NCI-H1092 treated with DMSO at 0.1 percent for 48 hours (cell line): Measurements from ENCODE around the gene ASCC3.
A peak's percentile ranks its signal among the peaks of the same experiment; 100 is the strongest.
"Not testable (repeated sequence)": the region's sequence is repeated elsewhere in the genome, so short reads cannot be mapped to it uniquely, and the experiment has no call there.

ENCODE experiments used
- DNase-seq: peaks from one replicate; lab custom pipeline; 2025; lab: John Stamatoyannopoulos, UW

Gene ASCC3

GRCh38 chr6:100806296-100806695 is 74.8 kb downstream of the ASCC3 start:
- no peak for DNase-seq

GRCh38 chr6:100803264-100804045 is 77.7 kb downstream of the ASCC3 start:
- no peak for DNase-seq

DNA sequence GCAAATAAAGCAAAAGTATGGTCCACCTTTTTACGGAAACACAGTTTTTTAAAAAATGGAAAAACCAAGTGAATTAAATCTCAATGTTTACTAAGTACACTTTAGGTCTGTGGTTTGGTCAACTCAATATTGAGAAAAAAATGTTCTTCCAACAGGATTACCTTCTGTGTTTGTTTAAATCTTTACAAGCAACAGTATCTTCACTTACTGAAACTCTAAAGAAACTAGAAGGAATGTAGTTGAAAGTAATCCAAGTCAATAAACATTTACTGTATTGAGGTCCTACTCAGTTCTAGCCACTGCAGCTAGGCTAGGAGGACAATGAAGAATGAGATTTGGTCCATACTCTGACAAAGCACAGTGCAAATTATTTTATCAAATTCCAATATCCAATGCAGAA is 80.1 kb downstream of the ASCC3 start:
- DNase-seq: no peak

- DNase-seq: no peak
Observed at GRCh38 chr6:100796049-100796823, 84.9 kb downstream of the ASCC3 start.

DNA sequence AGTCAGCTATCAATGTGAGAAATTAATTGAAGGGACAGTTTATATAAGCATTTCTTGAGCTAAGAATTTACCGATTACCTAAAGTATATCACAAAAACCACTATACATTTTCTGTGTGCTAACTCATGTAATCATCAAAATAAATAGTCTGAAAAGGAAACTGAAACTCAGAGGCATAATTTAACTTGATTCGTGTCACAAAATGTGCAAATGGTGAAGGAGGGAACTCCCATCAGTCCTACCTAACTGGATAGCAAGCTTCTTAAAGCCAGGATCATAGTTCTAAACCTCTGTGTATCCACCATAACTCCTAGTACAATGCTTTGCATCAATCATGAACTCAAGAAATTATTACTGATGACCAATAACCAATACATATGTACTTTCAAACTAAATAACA is 91.0 kb downstream of the ASCC3 start:
- no peak for DNase-seq

- DNase-seq: no peak
Observed at GRCh38 chr6:100785982-100786381, 95.1 kb downstream of the ASCC3 start.

DNA sequence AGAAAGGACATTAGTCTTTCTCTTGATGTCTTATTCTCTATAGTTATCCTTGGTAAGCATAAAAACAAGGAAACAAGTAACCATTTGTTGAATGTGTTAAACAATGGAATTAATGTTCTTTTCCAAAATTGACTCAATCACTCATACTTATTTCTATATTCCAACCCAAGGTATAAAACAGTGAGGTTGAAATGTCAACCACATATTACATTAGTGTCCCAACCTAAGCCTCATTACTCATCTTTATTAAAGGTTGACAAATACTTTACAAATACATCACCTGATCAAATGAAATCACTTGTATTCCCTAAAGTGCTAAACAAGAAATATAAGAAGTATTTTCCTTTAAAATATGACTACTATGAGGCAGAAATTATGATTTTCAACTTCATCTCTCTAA is 100.5 kb downstream of the ASCC3 start:
- DNase-seq: no peak

DNA sequence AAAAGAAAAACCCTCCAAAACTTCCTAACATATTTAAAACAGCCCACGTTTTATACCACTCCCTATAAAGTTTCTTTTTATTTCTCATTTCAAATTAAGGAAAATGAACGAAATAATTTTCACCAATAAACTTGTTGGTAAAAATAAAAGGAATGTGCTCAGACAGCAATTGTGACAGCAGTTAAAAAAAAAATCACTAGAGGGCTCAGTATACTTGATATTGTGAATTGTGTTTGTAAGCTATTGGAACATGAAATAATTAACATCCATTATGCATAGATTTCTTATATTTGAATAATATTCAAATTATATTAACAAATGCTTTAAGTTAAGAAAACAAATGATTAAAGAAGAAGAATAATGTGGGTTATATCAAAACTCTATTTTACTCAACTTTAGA is 105.5 kb downstream of the ASCC3 start:
- DNase-seq: peak; percentile 15

DNA sequence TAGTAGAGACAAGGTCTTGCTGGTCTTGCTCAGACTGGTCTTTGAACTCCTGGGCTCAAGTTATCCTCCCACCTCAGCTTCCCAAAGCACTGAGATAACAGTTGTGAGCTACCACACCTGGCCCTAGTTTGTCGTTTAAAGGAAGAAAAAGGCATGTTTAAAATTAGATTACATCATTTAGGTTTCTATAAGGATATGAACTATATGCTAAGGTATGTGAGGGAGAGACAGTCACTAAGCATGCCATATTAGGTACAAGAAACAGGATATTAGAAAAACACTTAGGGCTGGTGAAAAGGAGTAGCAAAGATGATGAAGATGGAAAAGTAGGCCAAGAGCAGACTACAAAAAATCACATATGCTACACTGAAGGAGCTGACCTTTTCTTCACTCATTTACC is 106.4 kb downstream of the ASCC3 start:
- no peak for DNase-seq

DNA sequence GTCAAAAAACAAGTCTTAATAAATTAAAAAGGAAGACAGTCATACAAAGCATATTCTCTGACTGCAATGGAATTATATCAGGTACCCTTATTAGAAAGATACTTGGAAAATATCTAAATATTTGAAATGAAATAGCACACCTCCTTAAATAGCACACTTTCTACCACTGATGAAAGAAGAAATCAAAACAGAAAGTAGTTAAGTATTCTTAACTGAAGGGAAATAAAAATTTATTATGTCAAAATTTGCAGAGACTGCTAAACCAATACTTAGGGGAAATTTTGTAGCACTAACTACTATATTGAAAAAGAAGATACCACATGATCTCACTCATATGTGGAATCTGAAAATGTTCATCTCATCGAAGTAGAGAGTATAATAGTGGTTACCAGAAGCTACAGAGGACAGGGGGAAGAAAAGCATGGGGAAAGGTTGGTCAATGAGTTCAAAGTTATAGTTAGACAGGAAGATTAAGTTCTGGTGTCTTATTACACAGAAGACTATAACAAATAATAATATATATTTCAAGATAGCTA is 112.2 kb downstream of the ASCC3 start:
- DNase-seq: no peak

DNA sequence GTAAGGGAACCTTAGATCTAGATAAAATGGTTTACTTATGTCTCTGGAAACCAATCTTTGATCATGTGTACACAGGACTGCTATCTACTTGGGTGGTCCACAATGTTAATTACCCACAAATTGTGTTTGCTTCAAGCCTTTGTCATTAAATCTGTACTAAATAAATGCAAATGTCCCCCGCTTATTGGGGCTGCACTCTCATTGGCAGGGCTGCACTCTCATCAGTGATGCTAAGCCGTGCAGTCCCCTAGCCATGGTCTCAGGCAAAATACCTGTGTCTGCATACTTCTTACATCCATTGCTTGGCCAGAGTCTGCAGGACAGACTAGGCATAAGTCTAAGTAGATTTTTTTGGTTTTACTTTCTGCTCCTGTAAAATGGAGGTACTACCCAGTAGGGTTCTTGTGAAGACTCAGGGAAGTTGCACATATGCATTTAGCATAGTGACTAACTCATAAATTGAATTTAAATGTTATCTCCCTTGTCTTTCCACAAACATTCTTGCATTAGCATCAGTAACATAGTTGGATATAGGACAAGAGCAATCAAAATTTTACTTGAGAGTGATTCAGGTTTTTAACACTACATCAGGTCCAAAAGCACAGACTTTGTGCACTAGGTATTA is 117.4 kb downstream of the ASCC3 start:
- DNase-seq: no peak

DNA sequence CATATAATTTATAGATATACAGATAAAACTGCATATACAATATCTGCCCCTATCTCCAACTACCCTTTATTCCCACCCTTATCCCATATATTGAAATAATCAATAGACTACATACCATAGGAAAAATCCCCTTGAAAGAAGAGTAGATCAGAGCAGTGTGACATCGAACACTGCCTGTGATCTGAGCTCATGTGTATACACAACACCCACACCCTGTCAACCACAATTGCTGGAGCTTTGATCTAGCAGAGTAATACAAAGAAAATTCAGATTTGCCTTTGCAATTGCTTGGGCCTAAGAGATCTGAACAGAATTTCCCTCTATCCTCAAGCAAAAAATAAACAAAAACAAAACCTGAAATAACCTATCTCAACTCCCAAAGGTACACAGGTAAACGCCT is 119.3 kb downstream of the ASCC3 start:
- DNase-seq: no peak

GRCh38 chr6:100758386-100758785 is 122.7 kb downstream of the ASCC3 start:
- DNase-seq: not testable (repeated sequence)

- no peak for DNase-seq
Observed at GRCh38 chr6:100753421-100753820, 127.7 kb downstream of the ASCC3 start.

- DNase-seq: peak; percentile 1
Observed at GRCh38 chr6:100751590-100751989, 129.5 kb downstream of the ASCC3 start.

GRCh38 chr6:100745419-100746041 is 135.6 kb downstream of the ASCC3 start:
- DNase-seq: no peak

- DNase-seq: no peak
Observed at GRCh38 chr6:100740439-100740838, 140.7 kb downstream of the ASCC3 start.

DNA sequence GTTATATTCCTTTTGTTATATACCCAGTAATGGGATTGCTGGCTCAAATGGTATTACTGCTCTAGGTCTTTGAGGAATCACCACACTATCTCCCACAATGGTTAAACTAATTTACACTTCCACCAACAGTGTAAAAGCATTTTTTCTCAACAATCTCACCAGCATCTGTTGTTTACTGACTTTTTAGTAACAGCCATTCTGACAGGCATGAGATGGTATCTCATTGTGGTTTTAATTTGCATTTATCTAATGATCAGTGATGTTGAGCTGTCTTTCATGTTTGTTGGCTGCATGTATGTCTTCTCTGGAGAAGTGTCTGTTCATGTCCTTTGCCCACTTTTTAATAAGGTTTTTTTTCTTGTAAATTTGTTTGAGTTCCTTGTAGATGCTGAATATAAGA is 143.4 kb downstream of the ASCC3 start:
- not testable (repeated sequence) for DNase-seq

- DNase-seq: no peak
Observed at GRCh38 chr6:100731411-100731810, 149.7 kb downstream of the ASCC3 start.

GRCh38 chr6:100730001-100730980 is 150.8 kb downstream of the ASCC3 start:
- DNase-seq: no peak

DNA sequence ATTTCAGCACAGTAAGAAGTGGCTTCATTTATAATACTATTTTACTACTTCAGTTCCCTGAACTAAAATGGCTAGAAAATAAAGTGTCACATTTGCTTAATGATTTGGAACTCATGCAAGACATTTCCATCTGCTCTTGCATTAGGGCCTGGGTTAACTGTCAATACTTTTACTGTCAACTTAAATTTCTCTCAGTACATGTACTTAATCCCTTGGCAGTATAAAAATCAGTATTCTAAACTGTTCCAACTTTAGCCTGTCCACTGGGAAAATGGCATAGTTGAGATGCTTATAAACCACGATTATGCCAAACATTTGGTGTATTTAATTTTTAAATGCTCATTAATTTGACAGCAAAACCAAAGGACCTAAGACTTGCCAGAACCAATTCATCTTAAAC is 154.5 kb downstream of the ASCC3 start:
- no peak for DNase-seq
